PC-3 (cell line): Measurements from ENCODE around the gene SLC38A3. TPM values are rescaled to one million over a fixed set of nuclear protein-coding genes. Genes with fewer than 3 reads are reported as not detected.

Experiments used
- ATAC-seq: fragments of 200-7000 bp; cut with Tn5 transposase; 2 replicates; pipeline ENCODE4 v1.9.1; 2020; ENCODE audit warnings: mild to moderate bottlenecking, moderate library complexity
- BruUV-seq: library from RNA; stranded (reverse); fragments of 400-500 nt; replicated peaks from 2 replicates; lab custom pipeline; 2021; lab: Mats Ljungman, UMichigan
- CTCF ChIA-PET: fragments of 300-600 bp; sonication (Branson Sonifier 250); formaldehyde crosslinking; loops from one replicate; lab custom pipeline; 2022; ENCODE audit warnings: antibody characterized with exemption; lab: Charles Lee
- POLR2A ChIA-PET: fragments of 300-600 bp; sonication (Branson Sonifier 250); formaldehyde crosslinking; loops from one replicate; lab custom pipeline; 2022; ENCODE audit warnings: antibody characterized with exemption; ENCODE audit not compliant: unreplicated experiment; lab: Charles Lee
- DNase-seq: peaks from one replicate; pipeline ENCODE4 v3.0.0-alpha.2; 2015
- H2AFZ ChIP-seq: fragments of 300-600 bp; sonication (generic); 2 replicates; pipeline ENCODE4 v1.6.0; 2016; ENCODE audit warnings: antibody characterized with exemption, low read length
- H3F3A ChIP-seq: fragments of 300-600 bp; sonication (generic); one replicate; pipeline ENCODE4 v1.6.0; 2017; ENCODE audit warnings: antibody characterized with exemption, low read length, control low read depth, mild to moderate bottlenecking; ENCODE audit not compliant: unreplicated experiment
- H3K27ac ChIP-seq: fragments of 300-600 bp; sonication (generic); 2 replicates; pipeline ENCODE4 v1.5.1; 2016; ENCODE audit warnings: mild to moderate bottlenecking, low read length
- H3K27me3 ChIP-seq: fragments of 300-600 bp; sonication (generic); 2 replicates; pipeline ENCODE4 v1.6.1; 2016; ENCODE audit warnings: low read length, mixed read lengths
- H3K36me3 ChIP-seq: fragments of 300-600 bp; sonication (generic); 2 replicates; pipeline ENCODE4 v1.6.1; 2016; ENCODE audit warnings: low read depth, mixed run types, low read length, mixed read lengths
- H3K4me1 ChIP-seq: fragments of 300-600 bp; sonication (generic); 2 replicates; pipeline ENCODE4 v1.5.1; 2016; ENCODE audit warnings: low read length; ENCODE audit not compliant: insufficient read depth
- H3K4me2 ChIP-seq: fragments of 300-600 bp; sonication (generic); 2 replicates; pipeline ENCODE4 v1.6.0; 2016; ENCODE audit warnings: low read length
- H3K4me3 ChIP-seq: fragments of 300-600 bp; sonication (generic); 2 replicates; pipeline ENCODE4 v1.5.1; 2016; ENCODE audit warnings: mild to moderate bottlenecking, low read length, mixed read lengths
- H3K79me2 ChIP-seq: fragments of 300-600 bp; sonication (generic); 2 replicates; pipeline ENCODE4 v1.6.1; 2017; ENCODE audit warnings: low read length, mixed read lengths
- H3K9ac ChIP-seq: fragments of 300-600 bp; sonication (generic); 2 replicates; pipeline ENCODE4 v1.6.0; 2016; ENCODE audit warnings: mild to moderate bottlenecking, low read length
- H3K9me2 ChIP-seq: fragments of 300-600 bp; sonication (generic); replicated peaks from 2 replicates; pipeline ENCODE4 v1.6.1; 2016; ENCODE audit warnings: mixed run types, low read length, mixed read lengths
- H3K9me3 ChIP-seq: fragments of 300-600 bp; sonication (generic); 2 replicates; pipeline ENCODE4 v1.6.1; 2016; ENCODE audit warnings: low read length, mixed read lengths
- H4K20me1 ChIP-seq: fragments of 300-600 bp; sonication (generic); 2 replicates; pipeline ENCODE4 v1.6.1; 2016; ENCODE audit warnings: low read length, mixed read lengths
- EZH2 ChIP-seq: fragments of 300-600 bp; sonication (generic); IDR thresholded peaks from one replicate; pipeline ENCODE4 v1.6.1; 2017; ENCODE audit warnings: antibody characterized with exemption, mild to moderate bottlenecking, low read length; ENCODE audit not compliant: unreplicated experiment
- EZH2phosphoT487 ChIP-seq: fragments of 300-600 bp; sonication (generic); IDR thresholded peaks from 2 replicates; pipeline ENCODE4 v1.6.1; 2018; ENCODE audit warnings: mild to moderate bottlenecking, antibody characterized with exemption, low read length, borderline replicate concordance
- intact Hi-C: fragments of 100-400 bp; cut with micrococcal nuclease; formaldehyde crosslinking; loops from 2 replicates; pipeline ENCODE4 v1.9.0; 2023
- total RNA-seq: library from RNA; depleted of rRNA; stranded (reverse); fragments of >200 nt; gene quantifications from 2 replicates; pipeline ENCODE4 v1.2.3, GENCODE V29; 2014
- TF ChIP-seq, protein P1 (sequence below): fragments of 300-600 bp; sonication (generic); conservative IDR thresholded peaks from 2 replicates; pipeline ENCODE4 v1.5.1; 2017; ENCODE audit warnings: antibody characterized with exemption, low read depth, mild to moderate bottlenecking, low read length

SLC38A3 gene
- total RNA-seq, 1 experiment from 2014 or later = 3.3 TPM

DNA sequence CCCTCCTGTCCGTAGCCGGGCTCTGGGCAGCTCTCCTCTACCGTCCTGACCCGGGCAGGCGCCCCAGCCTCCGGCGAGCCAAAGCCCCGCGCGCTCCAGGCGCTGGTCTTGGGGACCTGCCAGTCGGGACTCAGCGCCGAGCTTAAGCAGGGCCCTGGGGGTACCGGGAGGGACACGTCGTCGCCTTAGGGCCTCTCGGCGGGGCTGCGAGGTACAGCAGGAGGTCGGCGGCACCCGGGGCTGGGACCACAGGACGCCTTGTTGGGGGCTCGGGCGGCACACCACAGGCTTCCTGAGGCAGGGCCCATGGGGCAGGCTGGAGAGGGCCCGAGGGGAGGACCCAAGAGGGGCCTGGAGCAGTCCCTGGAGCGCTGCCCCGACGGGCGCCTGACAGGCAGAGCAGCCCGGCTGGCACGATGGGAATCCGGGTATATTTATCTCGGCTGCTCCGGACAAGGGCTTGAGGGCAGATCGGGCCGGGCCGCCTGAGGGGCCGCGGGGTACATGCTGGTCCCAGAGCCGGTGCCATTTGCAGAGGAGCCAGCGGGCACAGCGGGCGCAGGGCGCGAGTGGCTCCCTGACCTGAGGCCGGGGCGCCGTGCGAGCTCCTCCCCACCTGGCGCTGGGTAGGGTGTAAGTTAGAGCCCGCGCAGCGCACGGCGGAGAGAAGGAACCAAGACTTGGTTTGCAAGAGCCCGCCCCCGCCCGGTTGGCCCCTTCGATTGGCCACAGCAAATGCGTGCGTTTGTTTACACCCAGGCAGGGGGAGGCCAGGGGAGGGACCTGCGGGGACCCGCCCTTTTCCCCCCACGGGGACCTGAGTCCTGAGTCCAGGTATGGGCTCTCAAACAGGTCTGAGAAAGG lies 574 bp downstream of the SLC38A3 start:
- DNase-seq (no peak), ATAC-seq (peak; percentile 7; the same call in 1 of the 2 replicates)
- no peaks in the 10 kb centered on the region for H3F3A ChIP-seq
- no TSS peak for BruUV-seq
- 0 out of 2 replicates have a peak, but pooled peaks cover 10% of the 10 kb centered on the region for H3K27me3 ChIP-seq
- peak overlapping the region; percentile 57; the same call in 1 of the 2 replicates for H2AFZ ChIP-seq
- H3K9ac ChIP-seq = no peak overlapping the region
- no peak overlapping the region for H3K27ac ChIP-seq
- no peaks in the 10 kb centered on the region for H3K79me2 ChIP-seq
- ChIA-PET CTCF (no interaction called here), POLR2A (no interaction called here)
- intact Hi-C loops = no loop called here
- H3K4me2 ChIP-seq = peak overlapping the region; percentile 72
- no peaks in the 10 kb centered on the region for H4K20me1 ChIP-seq
- H3K9me3 ChIP-seq = no peaks in the 10 kb centered on the region
- H3K9me2 ChIP-seq = no peaks in the 10 kb centered on the region
- no peaks in the 10 kb centered on the region for H3K36me3 ChIP-seq
- H3K4me3 ChIP-seq = peak overlapping the region; percentile 55
- TF ChIP-seq EZH2 = no peak
- no peaks in the 10 kb centered on the region for H3K4me1 ChIP-seq

DNA sequence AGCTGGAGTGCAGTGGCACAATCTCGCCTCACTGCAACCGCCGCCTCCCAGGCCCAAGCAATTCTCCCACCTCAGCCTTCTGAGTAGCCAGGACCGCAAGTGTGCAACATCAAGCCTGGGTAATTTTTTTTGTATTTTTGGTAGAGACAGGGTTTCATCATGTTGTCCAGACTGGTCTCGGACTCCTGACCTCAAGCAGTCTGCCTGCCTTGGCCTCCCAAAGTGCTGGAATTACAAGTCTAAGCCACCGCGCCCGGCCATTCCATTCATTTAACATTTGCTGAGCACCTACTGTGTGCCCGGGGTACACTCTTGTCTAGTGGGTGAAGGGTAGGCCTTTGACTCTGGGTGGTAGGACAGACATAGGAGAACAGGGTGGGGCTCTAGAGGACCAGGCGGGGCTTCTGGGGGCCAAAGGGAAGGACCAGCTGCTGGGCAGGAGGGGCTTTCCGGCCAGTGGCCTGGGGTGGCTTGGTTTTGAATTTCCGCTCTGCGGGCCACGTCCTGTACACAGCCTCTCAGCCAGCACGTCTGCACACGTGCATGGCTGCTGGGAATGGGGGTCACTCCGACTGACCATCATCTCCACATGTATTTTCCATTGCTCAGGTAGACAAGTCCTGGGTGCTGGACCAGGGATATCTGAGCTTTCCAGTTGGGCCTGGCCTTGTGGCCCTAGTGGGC lies 2.4 kb downstream of the SLC38A3 start:
- ChIA-PET POLR2A (no interaction called here), CTCF (no interaction called here)
- no peaks in the 10 kb centered on the region for H3K4me1 ChIP-seq
- ATAC-seq = no peak
- H3K4me2 ChIP-seq = no peak overlapping the region
- H3K27ac ChIP-seq = no peak overlapping the region
- H3K79me2 ChIP-seq = no peaks in the 10 kb centered on the region
- no peaks in the 10 kb centered on the region for H3F3A ChIP-seq
- H3K9me2 ChIP-seq = no peaks in the 10 kb centered on the region
- H3K9ac ChIP-seq = no peak overlapping the region
- H2AFZ ChIP-seq = no peak overlapping the region
- no peak for TF ChIP-seq EZH2phosphoT487
- TF ChIP-seq, protein P1, sequence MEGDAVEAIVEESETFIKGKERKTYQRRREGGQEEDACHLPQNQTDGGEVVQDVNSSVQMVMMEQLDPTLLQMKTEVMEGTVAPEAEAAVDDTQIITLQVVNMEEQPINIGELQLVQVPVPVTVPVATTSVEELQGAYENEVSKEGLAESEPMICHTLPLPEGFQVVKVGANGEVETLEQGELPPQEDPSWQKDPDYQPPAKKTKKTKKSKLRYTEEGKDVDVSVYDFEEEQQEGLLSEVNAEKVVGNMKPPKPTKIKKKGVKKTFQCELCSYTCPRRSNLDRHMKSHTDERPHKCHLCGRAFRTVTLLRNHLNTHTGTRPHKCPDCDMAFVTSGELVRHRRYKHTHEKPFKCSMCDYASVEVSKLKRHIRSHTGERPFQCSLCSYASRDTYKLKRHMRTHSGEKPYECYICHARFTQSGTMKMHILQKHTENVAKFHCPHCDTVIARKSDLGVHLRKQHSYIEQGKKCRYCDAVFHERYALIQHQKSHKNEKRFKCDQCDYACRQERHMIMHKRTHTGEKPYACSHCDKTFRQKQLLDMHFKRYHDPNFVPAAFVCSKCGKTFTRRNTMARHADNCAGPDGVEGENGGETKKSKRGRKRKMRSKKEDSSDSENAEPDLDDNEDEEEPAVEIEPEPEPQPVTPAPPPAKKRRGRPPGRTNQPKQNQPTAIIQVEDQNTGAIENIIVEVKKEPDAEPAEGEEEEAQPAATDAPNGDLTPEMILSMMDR = no peak
- TF ChIP-seq EZH2 = no peak
- DNase-seq = no peak
- no peaks in the 10 kb centered on the region for H4K20me1 ChIP-seq
- 0 out of 2 replicates have a peak, but pooled peaks cover 10% of the 10 kb centered on the region for H3K27me3 ChIP-seq
- H3K9me3 ChIP-seq = no peaks in the 10 kb centered on the region
- intact Hi-C loops = no loop called here
- H3K4me3 ChIP-seq = no peak overlapping the region
- BruUV-seq = no TSS peak
- no peaks in the 10 kb centered on the region for H3K36me3 ChIP-seq

DNA sequence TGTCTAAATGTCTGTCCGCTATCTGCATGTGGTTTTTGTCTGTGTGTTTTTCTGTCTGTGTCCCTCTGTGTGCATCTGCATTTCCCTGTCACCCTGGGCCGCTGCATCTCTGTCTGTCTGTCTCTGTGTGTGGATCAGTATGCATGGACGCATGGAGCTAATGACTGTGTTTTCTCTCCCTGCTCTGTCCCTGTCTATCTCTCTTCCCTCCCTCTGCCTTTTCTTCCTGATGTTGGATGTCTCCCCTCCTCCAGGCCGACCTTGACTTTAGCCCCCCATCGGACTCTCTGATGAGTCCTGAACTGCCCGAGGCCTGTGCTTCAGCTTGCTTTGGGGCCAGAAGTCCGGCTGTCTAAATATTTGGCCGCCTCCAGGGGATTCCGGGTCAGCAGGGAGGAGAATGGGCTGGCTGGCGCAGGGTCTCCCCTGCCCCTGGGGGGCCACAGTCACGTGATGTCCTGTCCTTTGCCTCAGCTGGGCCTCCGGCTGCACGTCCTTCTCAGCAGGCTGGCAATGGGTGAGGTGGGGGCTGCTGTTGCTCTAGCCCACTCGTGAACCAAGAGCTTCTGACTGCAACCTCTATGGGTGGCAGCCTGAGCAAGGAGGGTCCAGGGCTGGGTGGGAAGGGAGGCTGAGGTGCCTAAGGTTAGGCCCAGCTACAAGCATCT lies 3.7 kb downstream of the SLC38A3 start:
- Histone ChIP-seq H4K20me1 (no peaks in the 10 kb centered on the region), H2AFZ (no peak overlapping the region), H3K27ac (no peak overlapping the region), H3K4me3 (no peak overlapping the region), H3K9me3 (no peaks in the 10 kb centered on the region), H3F3A (no peaks in the 10 kb centered on the region), H3K79me2 (no peaks in the 10 kb centered on the region), H3K4me2 (no peak overlapping the region), H3K9ac (no peak overlapping the region), H3K36me3 (no peaks in the 10 kb centered on the region), H3K4me1 (no peaks in the 10 kb centered on the region), H3K9me2 (no peaks in the 10 kb centered on the region), H3K27me3 (0 out of 2 replicates have a peak, but pooled peaks cover 10% of the 10 kb centered on the region)
- DNase-seq (no peak), ATAC-seq (no peak)
- CTCF ChIA-PET = no interaction called here
- POLR2A ChIA-PET = no interaction called here
- intact Hi-C loops = no loop called here
- BruUV-seq = no TSS peak
- no peak for TF ChIP-seq EZH2
- no peak for TF ChIP-seq EZH2phosphoT487
- TF ChIP-seq, protein P1 = no peak
